GM18507 (cell line): Measurements from ENCODE around the gene FOXP4.
A peak's percentile ranks its signal among the peaks of the same experiment; 100 is the strongest.

ENCODE experiments used
- DNase-seq: peaks from one replicate; pipeline ENCODE4 v3.0.0; 2011; ENCODE audit warnings: low read depth; ENCODE audit not compliant: insufficient read length; ENCODE audit errors: extremely low spot score
- FAIRE-seq: peaks from 2 replicates; lab custom pipeline; 2011; peaks lifted over from hg19 to GRCh38; lab: Jason Lieb, UNC

FOXP4 gene

GRCh38 chr6:41519745-41520699 lies 26.2 kb upstream of the FOXP4 start:
- FAIRE-seq, result no peak

GRCh38 chr6:41522780-41523548 lies 23.2 kb upstream of the FOXP4 start:
- DNase-seq, result no peak
- no peak for FAIRE-seq

More at GRCh38 chr6:41519745-41520699, 26.2 kb upstream of the FOXP4 start:
- DNase-seq, result no peak

DNA sequence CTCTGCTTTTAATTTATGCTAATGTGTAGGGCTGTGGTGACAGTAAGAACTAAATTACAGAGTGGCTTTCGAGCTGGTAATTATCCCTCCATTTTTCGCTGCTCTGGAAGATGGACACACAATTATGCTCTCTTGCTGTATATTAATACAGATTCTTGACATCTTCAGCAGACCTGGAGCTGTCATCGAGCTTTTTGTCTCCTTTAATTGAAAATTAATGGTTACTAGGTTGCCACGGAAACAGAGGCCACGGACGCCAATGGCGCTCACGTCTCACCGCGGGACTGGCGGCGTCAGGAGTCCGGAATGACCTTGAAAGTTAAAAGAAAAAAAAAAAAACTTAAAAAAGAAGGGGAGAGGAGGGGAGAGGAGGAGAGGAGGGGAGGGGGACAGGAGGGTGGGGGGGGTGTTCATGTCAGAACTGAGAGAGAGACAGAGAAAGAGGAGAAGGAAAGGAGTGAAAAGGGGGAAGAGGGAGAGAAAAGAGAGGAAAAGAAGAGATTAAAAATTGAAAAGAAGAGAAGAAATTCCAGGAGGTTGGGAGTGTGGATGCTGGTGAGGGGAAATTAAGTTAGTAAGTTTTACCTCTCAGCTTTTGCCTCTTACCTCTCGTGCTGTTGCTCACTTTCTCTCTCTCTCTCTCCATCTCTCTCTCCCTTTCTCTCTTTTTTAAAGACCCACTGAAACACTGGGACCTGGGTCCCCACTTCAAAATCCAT lies 22.1 kb upstream of the FOXP4 start:
- no peak for DNase-seq
- FAIRE-seq, result no peak

DNA sequence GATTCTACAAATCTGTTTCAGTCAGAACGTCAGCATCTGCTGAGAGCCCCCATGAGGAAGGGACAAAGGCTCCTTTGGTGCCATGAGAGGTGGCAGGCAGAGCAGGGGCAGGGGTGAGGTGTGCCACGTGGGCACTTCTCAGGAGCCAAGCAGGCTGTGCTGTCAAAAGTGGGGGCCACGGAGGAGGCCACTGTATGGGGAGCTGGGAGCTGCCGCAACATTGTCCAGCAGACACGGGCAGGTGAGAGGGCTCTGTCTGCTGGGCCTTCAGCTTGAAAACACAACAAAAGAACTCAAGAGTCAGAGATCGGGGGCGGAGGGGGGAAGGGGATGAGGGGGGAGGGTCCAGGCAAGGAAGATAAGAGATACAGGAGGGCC lies 21.6 kb upstream of the FOXP4 start:
- FAIRE-seq, result no peak
- DNase-seq, result no peak

DNA sequence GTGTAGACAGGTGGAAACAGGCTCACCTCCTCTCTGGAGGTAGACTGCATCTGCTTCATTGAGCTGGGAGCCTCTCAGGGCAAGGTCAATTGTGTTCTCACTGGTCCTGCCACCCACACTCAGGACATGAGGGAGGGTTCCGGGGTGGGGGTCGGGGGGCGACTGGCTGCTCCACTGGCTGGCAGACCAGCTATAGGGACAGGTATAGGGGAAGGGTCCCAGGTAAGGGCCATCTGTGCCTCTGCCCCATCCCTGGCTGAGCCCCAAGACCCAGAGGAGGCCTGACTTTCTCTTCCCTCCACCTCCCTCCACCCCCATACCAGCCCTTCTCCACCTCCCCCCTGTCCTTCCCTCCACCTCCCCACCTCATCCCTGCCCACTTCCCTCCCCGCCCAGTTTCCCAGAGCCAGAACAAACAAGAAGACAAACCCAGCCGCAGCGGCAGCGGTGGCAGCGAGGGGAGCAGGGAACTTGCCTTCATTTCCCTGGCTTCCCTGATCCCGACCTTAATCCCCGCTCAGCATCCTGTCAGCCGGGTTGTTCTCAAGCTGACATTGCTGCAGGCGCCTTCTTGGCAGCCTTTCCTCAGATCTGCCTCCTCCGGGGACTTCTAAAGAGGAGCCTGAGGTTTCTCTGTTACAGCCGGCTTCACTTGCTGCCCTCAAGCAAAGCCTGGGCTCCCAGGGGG lies 18.3 kb upstream of the FOXP4 start:
- DNase-seq, result no peak
- FAIRE-seq, result no peak

GRCh38 chr6:41528409-41528963 lies 17.7 kb upstream of the FOXP4 start:
- no peak for FAIRE-seq
- no peak for DNase-seq

- FAIRE-seq (no peak), DNase-seq (no peak)
These were observed 17.1 kb upstream of the FOXP4 start for GRCh38 chr6:41529049-41529448.

GRCh38 chr6:41529970-41530369 lies 16.2 kb upstream of the FOXP4 start:
- DNase-seq (no peak), FAIRE-seq (no peak)

- FAIRE-seq (no peak), DNase-seq (no peak)
These were observed 15.7 kb upstream of the FOXP4 start for GRCh38 chr6:41530476-41530875.

GRCh38 chr6:41531016-41531415 lies 15.2 kb upstream of the FOXP4 start:
- FAIRE-seq (no peak), DNase-seq (no peak)

DNA sequence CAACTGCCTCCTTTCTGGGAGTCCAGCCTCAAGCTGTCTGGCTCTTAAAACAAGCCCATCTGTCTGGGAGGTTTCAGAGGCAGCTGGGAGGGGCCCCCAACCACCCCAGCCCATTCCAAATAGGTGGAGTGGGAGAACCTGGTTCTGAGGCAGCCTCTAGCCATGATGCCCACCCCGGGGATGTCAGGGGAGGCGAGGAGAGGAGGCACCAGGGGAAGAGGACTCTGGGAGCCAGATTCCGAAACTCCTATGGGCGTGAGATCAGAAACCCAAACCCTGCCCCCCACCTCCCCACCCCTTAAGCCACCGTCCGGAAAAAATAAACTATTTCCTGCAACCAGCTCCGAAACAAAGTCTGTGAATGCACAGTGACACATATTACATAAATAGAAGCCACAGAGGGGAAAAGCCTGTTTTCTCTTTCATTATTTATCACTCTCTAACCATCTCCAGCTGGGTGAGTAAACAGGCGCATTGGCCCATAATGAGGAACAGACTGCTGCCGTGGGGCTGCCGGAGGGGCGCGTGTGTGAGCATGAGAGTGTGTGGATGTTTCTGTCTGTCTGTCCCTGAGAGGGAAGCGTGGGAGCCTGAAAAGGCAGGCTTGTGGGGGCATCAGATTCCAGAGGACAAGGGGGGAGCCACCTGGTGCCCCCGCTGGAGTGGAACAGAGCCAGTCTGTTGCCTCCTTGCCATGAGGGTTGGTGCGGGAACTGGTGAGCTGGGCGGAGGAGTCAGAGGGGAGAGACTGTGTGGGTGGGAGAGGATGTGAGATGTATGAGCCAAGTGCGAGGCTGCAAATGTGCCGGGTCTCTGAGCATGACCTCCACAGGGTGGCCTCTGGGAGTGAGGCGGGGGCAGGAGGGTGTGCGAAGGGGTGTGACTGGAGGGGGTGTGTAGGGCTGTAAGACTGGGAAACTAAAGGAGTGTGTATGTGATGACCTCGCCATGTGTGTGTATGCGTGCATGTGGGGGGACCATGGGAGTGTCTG lies 14.3 kb upstream of the FOXP4 start:
- DNase-seq, result peak; percentile 78
- FAIRE-seq, result peak; percentile 95

- FAIRE-seq (no peak), DNase-seq (no peak)
These were observed 10.4 kb upstream of the FOXP4 start for GRCh38 chr6:41535766-41536165.

DNA sequence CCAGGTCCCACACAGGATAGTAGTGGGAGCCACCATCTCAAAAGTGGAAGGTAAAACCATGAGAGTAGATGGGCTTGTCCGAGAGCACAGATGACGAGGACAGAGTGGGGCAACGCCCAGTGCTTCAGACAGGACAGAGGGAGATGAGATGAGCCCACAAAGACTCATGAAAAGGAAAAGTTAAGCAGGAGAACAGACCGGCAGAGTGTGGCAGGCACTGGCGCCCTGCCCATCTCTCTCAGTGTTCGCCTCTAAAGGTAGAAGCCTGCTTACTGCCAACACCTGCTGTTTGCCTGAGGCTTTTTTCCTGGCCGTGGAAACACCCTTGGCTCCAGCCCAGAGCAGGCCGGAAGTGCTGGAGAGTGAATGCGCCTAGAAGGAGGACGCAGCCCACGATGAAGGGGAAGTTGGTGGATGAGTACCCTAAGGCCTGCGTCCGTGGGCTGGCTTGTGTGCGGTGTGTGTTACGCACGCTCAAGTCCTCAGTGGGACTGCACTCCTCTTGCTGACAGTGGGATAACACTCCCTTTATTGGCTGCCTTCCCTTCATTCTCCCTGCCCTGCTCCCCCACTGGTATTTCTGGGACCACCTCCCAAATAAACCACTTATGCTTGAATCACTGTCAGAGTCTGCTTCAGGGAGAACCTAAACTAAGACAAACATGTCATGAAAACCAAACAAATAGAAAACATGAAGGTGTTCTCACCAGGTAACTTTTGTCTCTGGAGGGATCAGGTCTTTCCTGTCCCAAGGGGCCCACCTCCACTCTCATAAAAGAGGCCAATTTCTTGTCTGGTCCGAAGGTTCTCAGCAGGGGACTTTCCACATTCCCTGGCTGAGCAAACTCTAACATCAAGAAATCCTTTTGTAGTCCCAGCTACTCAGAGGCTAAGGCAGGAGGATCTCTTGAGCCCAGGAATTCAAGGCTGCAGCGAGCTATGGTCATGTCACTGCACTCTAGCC lies 9.1 kb upstream of the FOXP4 start:
- no peak for FAIRE-seq

GRCh38 chr6:41538556-41539182 lies 7.5 kb upstream of the FOXP4 start:
- FAIRE-seq (no peak), DNase-seq (no peak)

More for the DNA sequence above, 9.1 kb upstream of the FOXP4 start:
- DNase-seq, result no peak

DNA sequence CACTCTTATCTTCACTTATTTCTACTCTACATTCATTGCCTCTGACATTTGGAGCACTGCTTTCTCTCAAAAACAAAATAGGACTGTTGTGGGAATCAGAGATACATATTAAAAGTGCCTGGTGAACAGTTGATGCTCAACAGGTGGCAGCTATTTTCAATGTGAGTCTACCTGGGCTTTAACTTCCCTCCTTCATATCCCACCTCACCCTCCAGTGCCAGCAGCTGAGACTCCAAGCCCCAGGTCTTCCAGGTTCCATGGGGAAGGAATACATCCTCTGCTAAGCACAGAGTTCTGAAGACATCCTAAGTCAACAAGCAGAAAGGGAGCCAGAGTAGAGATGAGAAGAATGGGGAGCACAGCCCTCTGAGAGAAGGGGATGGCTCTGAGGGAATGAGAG lies 7.0 kb upstream of the FOXP4 start:
- DNase-seq, result no peak
- FAIRE-seq, result no peak

DNA sequence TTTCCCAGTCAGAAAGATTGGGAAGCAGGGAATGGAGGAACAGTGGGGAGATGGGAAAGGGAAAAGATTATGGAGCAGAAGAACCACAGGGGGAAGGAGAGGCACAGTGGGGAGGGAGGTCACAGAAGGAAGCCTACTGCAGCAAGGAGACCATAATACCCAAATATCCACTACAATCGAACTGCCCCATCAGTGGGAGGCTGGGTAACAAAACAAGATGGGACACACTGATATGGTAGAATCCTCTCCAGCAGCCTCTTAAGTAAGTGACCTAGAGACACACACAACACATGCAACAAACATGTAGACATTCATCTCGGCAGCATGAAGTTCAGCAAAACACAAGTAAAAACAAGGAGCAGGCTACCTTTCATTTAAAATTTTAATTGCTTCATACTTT lies 4.8 kb upstream of the FOXP4 start:
- no peak for DNase-seq
- no peak for FAIRE-seq

- FAIRE-seq (no peak), DNase-seq (no peak)
These were observed 3.1 kb upstream of the FOXP4 start for GRCh38 chr6:41543087-41543486.
